Measurements from ENCODE around the gene ZFP62.

- TF ChIP-seq TAF1 (IDR thresholded peaks at IDR 0.05; ENCODE audit: low read depth, low read length) (no peak), POLR2A (IDR thresholded peaks at IDR 0.05; ENCODE audit: low read depth, low read length) (no peak), POLR2AphosphoS5 (IDR thresholded peaks at IDR 0.05; ENCODE audit: low read depth, low read length) (no peak), SPI1 (IDR thresholded peaks at IDR 0.05; ENCODE audit: low read depth, low read length) (no peak)
These were observed 36.2 kb downstream of the ZFP62 start for GRCh38 chr5:180824630-180825476.

All from GM12891 (cell line).